HAP-1 (cell line): ENCODE results near the gene CTAGE8.
"Not testable (repeated sequence)": the region's sequence is repeated elsewhere in the genome, so short reads cannot be mapped to it uniquely, and the experiment has no call there.

Experiments
- DNase-seq, 2 experiments: peaks; one replicate each; pipeline ENCODE4 v3.0.0-alpha.2; 2016 to 2020; ENCODE audit warnings: low spot score in 2 of 2
- H3K27me3 ChIP-seq: fragments of 250-450 bp; sonication (Bioruptor Pico); 2 replicates; pipeline ENCODE4 v1.5.1; 2020; ENCODE audit warnings: low read depth, mild to moderate bottlenecking, moderate library complexity
- H3K36me3 ChIP-seq: fragments of 250-450 bp; sonication (Bioruptor Pico); replicated peaks from 2 replicates; pipeline ENCODE4 v1.5.1; 2020; ENCODE audit warnings: mild to moderate bottlenecking
- H3K4me1 ChIP-seq: fragments of 250-450 bp; sonication (Bioruptor Pico); 2 replicates; pipeline ENCODE4 v1.5.1; 2020; ENCODE audit warnings: mild to moderate bottlenecking
- H3K4me3 ChIP-seq: fragments of 250-450 bp; sonication (Bioruptor Pico); 2 replicates; pipeline ENCODE4 v1.5.1; 2020; ENCODE audit warnings: mild to moderate bottlenecking, moderate library complexity
- H3K9me3 ChIP-seq: fragments of 250-450 bp; sonication (Bioruptor Pico); 2 replicates; pipeline ENCODE4 v1.5.1; 2020; ENCODE audit warnings: mild to moderate bottlenecking, moderate library complexity
- in situ Hi-C: fragments of 300-500 bp; cut with MboI; formaldehyde crosslinking; loops from 3 replicates; pipeline ENCODE4 v1.14.3; 2020; ENCODE audit warnings: low sequenced_read_pairs, inconsistent platforms, mixed read lengths

Gene CTAGE8

DNA sequence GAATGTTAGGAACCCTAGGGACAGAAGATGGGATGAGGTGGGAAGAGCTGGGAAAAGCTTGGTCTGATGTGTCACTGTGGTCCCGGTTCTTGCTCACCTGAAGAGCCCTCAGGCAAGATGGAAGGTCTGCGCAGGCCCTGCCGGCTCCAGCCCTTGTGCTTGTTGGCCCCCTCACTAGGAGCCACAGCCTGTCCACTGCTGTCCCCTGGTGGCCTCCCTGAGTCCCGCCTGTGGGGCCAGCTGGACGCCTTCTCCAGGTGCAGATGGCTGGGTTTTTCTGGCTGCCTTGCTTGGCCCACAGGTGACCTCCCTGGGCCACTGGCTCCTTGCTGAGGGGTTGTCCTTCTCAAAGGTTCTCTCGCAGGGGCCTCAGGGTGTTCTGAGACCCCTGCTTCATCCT lies 14.6 kb upstream of the CTAGE8 start:
- in situ Hi-C loops, H3K27me3 ChIP-seq, H3K36me3 ChIP-seq, DNase-seq, H3K4me1 ChIP-seq, H3K9me3 ChIP-seq, H3K4me3 ChIP-seq: not testable (repeated sequence)

DNA sequence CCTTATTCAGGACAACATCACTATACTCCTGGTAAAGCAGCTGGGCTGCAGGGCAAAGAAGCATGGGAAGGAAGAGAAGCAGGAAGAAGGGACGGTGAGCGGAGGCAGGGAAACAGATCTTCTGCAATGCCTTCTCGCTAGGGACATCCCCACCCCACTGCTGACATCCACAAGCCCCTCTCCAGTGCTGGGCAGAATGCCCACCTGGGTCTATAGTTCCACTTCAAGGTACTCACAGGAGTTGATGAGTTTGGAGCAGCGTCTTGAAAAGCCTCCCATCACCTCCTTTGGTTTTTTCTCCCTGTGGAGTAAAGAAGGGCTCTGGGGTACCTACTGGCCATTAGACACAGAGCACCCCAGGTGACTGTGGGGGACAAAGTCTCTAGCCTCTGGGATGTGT lies 13.4 kb upstream of the CTAGE8 start:
- H3K4me3 ChIP-seq, H3K9me3 ChIP-seq, in situ Hi-C loops, H3K27me3 ChIP-seq, H3K4me1 ChIP-seq, H3K36me3 ChIP-seq, DNase-seq: not testable (repeated sequence)

DNA sequence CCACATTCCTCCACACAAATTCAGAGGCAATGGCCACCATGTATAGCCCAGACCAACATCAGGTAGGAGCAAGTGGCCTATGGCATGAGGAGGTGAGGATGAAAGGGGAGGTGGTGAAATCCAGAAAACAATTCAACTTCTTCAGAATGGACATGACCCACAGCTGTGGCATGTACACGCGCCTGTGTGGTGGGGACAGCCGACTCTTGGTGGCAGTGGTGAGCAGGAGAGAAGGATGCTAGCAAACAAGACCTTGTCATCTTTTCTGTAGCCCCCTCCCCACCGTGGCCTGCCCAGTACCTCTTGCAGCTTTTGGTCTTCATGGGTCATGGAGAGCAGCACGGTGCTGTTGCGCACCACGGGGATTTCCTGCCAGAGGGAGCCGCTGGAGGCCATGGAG lies 12.9 kb upstream of the CTAGE8 start:
- not testable (repeated sequence) for H3K9me3 ChIP-seq

DNA sequence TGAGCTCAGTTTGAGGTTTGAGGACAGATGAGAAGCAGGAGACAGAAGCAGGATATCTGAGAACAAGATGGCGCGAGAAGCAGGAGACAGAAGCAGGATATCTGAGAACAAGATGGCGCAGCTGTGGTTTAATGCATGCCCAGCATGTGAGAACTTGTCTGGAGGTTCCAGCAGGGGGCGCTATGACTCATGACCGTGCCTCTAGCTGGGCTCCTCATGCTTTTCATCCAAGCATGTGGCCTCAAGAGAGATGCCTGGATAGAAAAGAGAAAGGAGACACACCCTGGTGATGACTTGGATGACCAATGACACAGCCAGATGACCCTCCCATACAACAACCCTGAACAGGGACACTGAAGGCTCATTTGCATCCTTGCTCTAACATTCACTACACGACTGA lies 10.9 kb upstream of the CTAGE8 start:
- in situ Hi-C loops, H3K4me1 ChIP-seq, H3K9me3 ChIP-seq, H3K4me3 ChIP-seq, DNase-seq, H3K27me3 ChIP-seq, H3K36me3 ChIP-seq: not testable (repeated sequence)

More for the DNA sequence above, 12.9 kb upstream of the CTAGE8 start:
- H3K36me3 ChIP-seq, H3K27me3 ChIP-seq, in situ Hi-C loops, DNase-seq, H3K4me1 ChIP-seq, H3K4me3 ChIP-seq: not testable (repeated sequence)

DNA sequence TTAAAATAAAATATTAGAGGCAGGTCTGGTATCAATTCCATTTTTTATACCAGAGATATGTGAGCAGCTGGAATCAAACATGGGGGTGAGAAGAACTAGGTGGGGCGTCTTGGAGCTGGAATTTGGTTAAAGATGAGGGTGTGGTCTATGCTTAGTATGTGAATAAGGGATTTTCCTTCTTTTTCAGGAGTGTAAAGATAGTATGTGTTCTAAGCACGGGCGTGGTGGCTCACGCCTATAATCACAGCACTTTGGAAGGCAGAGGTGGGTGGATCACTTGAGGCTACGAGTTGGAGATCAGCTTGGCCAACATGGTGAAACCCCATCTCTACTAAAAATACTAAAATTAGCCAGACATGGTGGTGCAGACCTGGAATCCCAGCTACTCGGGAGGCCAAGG lies 6.2 kb upstream of the CTAGE8 start:
- DNase-seq, in situ Hi-C loops, H3K27me3 ChIP-seq: not testable (repeated sequence)

DNA sequence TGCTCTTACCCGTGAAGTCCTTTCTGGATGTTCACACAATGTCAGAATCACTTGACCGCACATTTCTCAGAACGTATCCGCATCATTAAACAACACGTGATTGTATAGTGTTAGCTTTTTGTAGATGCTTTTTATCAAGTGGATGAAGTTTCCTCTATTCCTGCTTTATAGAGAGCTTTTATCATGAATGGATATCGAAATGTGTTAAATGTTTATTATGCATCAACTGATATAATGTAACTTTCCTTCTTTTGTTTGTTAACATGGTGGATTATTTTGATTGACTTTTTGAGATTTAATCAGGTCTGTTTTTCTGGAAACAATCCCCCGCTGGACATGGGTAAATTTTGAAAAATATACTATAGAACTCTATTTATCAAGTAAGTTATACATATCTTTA lies 4.4 kb downstream of the CTAGE8 start, which contains the start of gene OR2A7:
Gene OR2A7 (minus strand): TSS at position 101 of the 400 bp plus-strand sequence. CDS start 5,164 bp downstream, outside the sequence.
- H3K27me3 ChIP-seq, H3K4me1 ChIP-seq, H3K4me3 ChIP-seq, H3K36me3 ChIP-seq, DNase-seq, in situ Hi-C loops, H3K9me3 ChIP-seq: not testable (repeated sequence)

More for the DNA sequence above, 6.2 kb upstream of the CTAGE8 start:
- not testable (repeated sequence) for H3K4me1 ChIP-seq, H3K36me3 ChIP-seq, H3K9me3 ChIP-seq, H3K4me3 ChIP-seq

DNA sequence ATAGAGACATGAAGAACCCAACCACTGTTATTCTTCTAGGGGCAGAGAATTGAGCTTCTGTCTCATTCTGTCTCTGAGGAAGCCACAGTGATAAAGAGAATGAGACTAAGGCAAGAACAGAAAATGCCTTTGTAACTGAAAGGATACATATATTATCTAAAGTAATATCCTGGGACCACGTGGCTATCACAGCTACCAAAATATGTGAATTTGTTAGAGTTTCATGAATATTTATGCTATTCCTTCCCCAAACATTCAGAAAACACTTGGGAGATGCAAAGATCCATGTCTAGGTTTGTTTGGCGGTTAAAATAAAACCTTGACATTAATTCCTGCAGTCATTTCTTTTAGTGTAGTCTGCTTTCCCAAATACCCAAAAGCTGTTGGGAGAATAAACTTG lies 7.0 kb downstream of the CTAGE8 start:
- H3K36me3 ChIP-seq, H3K9me3 ChIP-seq, in situ Hi-C loops, H3K4me3 ChIP-seq, DNase-seq, H3K4me1 ChIP-seq, H3K27me3 ChIP-seq: not testable (repeated sequence)

DNA sequence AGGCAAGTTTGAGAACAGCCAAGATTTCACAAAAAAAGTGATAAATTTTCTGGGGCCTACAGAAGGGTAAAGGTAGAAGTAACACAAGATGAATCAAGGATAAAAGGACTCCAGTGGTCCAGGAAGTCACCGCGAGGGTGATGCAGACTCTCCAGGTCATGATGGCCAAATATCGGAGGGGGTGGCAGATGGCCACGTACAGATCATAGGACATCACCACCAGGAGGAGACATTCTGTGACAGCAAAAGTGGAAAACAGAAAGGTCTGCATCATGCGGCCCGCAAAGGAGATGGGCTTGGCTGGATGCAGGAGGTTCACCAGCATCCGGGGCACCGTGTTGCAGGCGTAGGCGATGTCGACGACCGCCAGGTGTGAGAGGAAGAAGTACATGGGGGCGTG lies 10.0 kb downstream of the CTAGE8 start:
- in situ Hi-C loops, DNase-seq, H3K9me3 ChIP-seq, H3K4me1 ChIP-seq, H3K27me3 ChIP-seq, H3K36me3 ChIP-seq, H3K4me3 ChIP-seq: not testable (repeated sequence)

DNA sequence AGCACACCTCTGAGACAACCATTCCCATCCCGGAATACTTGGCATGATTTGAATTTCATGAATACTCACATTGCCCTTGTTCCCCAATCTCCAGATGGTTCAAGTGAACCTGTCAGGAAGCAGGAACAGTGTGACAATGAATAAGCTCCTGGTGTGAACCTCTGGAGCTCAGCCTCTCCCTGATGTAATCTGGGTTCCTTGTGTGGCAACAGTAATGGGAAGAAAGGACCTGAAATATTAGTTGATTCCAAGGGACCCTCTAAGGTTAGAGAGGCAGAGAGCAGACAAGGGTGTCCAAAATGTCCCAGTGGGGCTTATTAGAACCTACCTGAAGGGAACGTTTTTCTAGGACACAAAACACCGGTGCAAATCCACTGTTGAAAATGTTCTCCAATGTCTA lies 13.0 kb downstream of the CTAGE8 start:
- in situ Hi-C loops = no loop called here
- H3K27me3 ChIP-seq = no peaks in the 10 kb centered on the region
- no peaks in the 10 kb centered on the region for H3K9me3 ChIP-seq
- H3K4me1 ChIP-seq = no peaks in the 10 kb centered on the region
- no peak for DNase-seq
- H3K4me3 ChIP-seq = no peak overlapping the region
- no peaks in the 10 kb centered on the region for H3K36me3 ChIP-seq

DNA sequence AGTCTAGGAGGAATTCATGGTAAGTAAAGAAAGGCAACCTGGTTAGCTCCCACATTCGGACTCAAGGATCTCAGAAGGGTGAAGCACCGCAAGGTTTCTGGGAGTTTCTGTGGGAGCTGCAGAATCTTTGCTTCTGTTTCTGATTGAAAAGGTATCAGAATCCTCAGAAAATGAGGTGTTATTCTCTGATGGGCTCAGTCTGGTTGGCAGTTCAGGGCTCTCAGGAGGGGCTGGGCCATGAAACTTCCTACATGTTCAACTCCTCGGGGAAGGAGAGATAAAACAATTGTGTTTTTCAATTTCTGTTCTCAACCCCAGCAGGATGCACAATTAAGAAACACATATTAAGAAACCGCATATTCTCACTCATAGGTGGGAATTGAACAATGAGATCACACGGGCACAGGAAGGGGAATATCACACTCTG lies 13.6 kb downstream of the CTAGE8 start:
- no peak for DNase-seq
- Histone ChIP-seq H3K4me3 (no peak overlapping the region), H3K27me3 (no peaks in the 10 kb centered on the region), H3K36me3 (no peaks in the 10 kb centered on the region), H3K9me3 (no peaks in the 10 kb centered on the region), H3K4me1 (no peaks in the 10 kb centered on the region)
- in situ Hi-C loops = no loop called here

DNA sequence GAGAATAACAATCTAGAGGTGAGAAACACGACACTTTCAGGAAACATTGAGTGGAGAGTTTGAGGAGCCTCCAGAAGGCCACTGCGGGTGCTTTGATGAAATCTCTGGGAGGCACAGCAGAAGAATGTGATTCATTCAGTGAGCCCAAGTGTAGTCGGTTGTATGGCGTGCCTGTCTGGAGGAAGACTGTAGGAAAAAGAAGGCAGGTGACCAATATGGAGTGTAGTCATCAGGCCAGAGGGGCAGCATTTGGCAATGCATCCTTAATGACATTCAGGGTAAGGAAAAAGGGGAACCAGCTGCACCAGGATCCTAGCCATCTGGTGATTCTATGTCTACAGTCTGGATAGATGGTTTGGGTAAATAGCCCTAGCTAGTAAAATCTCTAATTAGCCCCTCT lies 16.8 kb downstream of the CTAGE8 start:
- DNase-seq, H3K4me1 ChIP-seq, in situ Hi-C loops, H3K9me3 ChIP-seq, H3K27me3 ChIP-seq, H3K4me3 ChIP-seq, H3K36me3 ChIP-seq: not testable (repeated sequence)

DNA sequence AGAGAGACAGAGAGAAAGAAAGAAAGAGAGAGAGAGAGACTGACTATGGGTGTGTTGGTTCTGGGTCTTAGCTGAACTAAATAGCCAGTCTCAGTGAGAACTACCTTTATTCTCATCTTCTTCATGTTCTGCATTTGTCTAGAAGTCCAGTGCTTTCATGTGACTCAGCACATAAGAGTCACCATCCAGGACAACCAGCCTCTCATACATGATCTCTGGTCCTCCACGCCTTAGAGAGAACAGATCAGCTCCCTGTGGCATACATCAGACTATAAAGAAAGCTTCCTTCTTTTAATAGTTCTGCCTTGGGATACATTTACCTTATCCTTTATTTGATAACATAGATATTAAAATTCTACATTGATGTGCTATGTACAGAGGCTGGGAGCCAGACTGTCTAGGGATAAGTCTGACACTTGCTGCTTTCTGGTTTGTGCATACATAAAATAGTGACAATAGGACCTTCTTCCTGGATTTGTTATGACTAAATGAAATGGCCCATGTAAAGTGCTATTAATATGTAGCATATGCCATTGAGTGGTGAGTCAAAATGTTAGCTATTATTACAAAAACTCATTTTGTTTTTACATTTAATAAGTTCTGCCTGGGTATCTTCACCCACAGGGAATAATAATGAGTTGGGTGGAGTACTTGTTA lies 21.3 kb downstream of the CTAGE8 start:
- H3K4me1 ChIP-seq, H3K27me3 ChIP-seq, DNase-seq, H3K4me3 ChIP-seq, in situ Hi-C loops, H3K36me3 ChIP-seq, H3K9me3 ChIP-seq: not testable (repeated sequence)

DNA sequence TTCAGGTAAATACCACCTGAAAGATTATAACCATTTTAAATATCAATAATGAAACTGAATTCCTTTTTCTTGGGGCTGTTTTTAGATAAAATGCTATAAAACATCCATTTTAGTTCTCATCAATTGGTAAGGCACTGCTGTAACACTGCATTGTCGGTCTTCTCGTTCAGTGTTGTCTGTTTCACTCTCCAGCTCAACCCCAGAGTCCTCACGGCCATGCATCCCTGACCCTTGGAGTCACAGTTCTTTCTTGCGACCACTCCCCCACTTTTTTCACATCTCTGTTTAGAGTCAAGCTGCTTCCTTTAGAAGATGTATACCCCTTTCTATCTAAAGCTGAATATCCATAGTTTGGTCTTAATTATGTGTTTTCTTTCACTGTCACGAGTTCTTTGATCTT lies 22.1 kb downstream of the CTAGE8 start:
- DNase-seq, H3K27me3 ChIP-seq, H3K4me3 ChIP-seq, in situ Hi-C loops, H3K4me1 ChIP-seq, H3K36me3 ChIP-seq, H3K9me3 ChIP-seq: not testable (repeated sequence)

DNA sequence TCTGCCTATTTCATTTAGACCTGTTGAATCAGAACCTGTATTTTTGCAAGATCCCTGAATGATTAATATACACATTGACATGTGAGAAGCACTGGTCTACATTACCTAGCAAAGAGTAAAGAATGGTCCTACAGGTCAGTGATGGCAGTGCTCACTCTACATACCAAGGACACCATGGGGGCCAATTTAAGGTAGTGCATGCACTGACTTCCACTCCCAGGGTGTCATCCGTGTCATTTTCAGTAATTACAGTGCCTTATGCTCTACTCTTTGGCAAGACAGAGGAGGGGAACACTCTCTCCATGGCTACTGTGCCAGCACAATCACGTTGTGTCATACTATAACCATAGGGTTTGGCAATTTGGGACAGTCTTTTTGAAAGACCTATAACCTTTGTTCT lies 23.7 kb downstream of the CTAGE8 start:
- H3K4me1 ChIP-seq, H3K9me3 ChIP-seq, in situ Hi-C loops, H3K4me3 ChIP-seq, DNase-seq, H3K36me3 ChIP-seq, H3K27me3 ChIP-seq: not testable (repeated sequence)

DNA sequence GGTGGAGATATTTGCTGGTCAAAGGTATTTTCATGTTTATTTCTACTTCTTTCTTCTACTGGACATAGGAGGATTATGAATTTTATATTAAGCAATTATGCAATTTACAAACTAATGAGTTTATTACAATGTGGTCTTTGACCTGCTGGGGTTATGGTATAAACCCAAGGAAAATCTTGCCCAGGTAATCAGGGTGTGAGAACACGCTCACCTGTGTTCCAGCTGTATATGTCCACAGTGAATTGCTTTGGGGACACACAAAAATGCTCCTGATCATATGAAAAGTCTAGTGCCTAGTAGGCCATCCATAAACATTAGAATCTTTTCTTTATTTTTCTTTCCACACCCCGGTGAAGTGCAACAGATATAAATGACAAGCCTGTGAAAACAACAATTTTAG lies 29.7 kb downstream of the CTAGE8 start, which contains the start of gene OR2A42:
Gene OR2A42 (minus strand): TSS at position 241 of the 400 bp plus-strand sequence. CDS start 6,762 bp downstream, outside the sequence.
- DNase-seq, H3K9me3 ChIP-seq, H3K36me3 ChIP-seq, H3K4me1 ChIP-seq, H3K27me3 ChIP-seq, in situ Hi-C loops, H3K4me3 ChIP-seq: not testable (repeated sequence)
